BJ (cell line): ENCODE measurements around the gene OSCP1. TPM values are rescaled to one million over a fixed set of nuclear protein-coding genes. Genes with fewer than 3 reads are reported as not detected.

Source experiments
- CTCF ChIA-PET: fragments of 350-600 bp; formaldehyde crosslinking; extraction: SDS; loops from one replicate; lab custom pipeline; 2021; ENCODE audit warnings: antibody characterized with exemption, inconsistent platforms; lab: Yijun Ruan, JAX
- POLR2A ChIA-PET: fragments of 300-600 bp; sonication (Branson Sonifier 250); formaldehyde crosslinking; extraction: SDS; loops from one replicate; lab custom pipeline; 2021; ENCODE audit warnings: antibody characterized with exemption; lab: Charles Lee
- DNase-seq: peaks from one replicate; pipeline ENCODE4 v3.0.0-alpha.2; 2011; ENCODE audit warnings: low read depth
- H3K27me3 ChIP-seq: 2 replicates; pipeline ENCODE4 v1.6.0; 2011; ENCODE audit warnings: low read length; ENCODE audit not compliant: control insufficient read depth, insufficient read depth
- H3K36me3 ChIP-seq: 2 replicates; pipeline ENCODE4 v1.5.1; 2011; ENCODE audit warnings: low read length; ENCODE audit not compliant: control insufficient read depth, insufficient read depth
- H3K4me3 ChIP-seq: 2 replicates; pipeline ENCODE4 v1.5.1; 2011; ENCODE audit warnings: low read depth, mild to moderate bottlenecking, control low read depth, low read length
- CTCF ChIP-seq: IDR thresholded peaks from 2 replicates; pipeline ENCODE4 v1.5.1; 2011; ENCODE audit warnings: low read depth, mild to moderate bottlenecking, control low read depth, inconsistent platforms, low read length, moderate library complexity; ENCODE audit not compliant: insufficient read depth
- polyA plus RNA-seq: library from polyadenylated mRNA; depleted of rRNA; stranded (reverse); fragments of >200 nt; gene quantifications from 2 replicates; pipeline ENCODE4 v1.2.3, GENCODE V29; 2011; rRNA removed
- small RNA-seq: library from RNA; depleted of rRNA; stranded (forward); fragments of <200 nt; gene quantifications from one replicate; pipeline ENCODE3, GENCODE V24; 2012; ENCODE audit warnings: low replicate concordance, low read depth; ENCODE audit not compliant: insufficient read length

The OSCP1 gene
- polyA plus RNA-seq, 1 experiment, result 11.5 TPM

- CTCF ChIA-PET, result interaction anchor here (1.2 to 1.8 kb wide), 3 partner anchors 9 to 35 kb away, joined by 3 to 6 read pairs (median 3); no protein-coding TSS in a partner anchor
Measured at GRCh38 chr1:36377791-36378492, 72.3 kb downstream of the OSCP1 start.

GRCh38 chr1:36372617-36373016, 77.6 kb downstream of the OSCP1 start:
- no peak for TF ChIP-seq CTCF
- POLR2A ChIA-PET, result interaction anchor here (0.6 kb wide), 2 partner anchors 14 to 51 kb away, joined by 3 to 6 read pairs; no protein-coding TSS in a partner anchor
- no peak overlapping the region for H3K4me3 ChIP-seq
- no peaks in the 10 kb centered on the region for H3K27me3 ChIP-seq
- no peak for DNase-seq
- CTCF ChIA-PET, result interaction anchor here (0.7 to 1.7 kb wide), 4 partner anchors 20 to 223 kb away, joined by 3 to 6 read pairs (median 4); partner anchors contain the start of gene TRAPPC3
- peaks cover 5% of the 10 kb centered on the region for H3K36me3 ChIP-seq

More at GRCh38 chr1:36377791-36378492, 72.3 kb downstream of the OSCP1 start:
- TF ChIP-seq CTCF, result no peak
- no peaks in the 10 kb centered on the region for H3K27me3 ChIP-seq
- no peak overlapping the region for H3K4me3 ChIP-seq
- DNase-seq, result no peak
- POLR2A ChIA-PET, result no interaction called here
- H3K36me3 ChIP-seq, result peaks cover 7% of the 10 kb centered on the region

GRCh38 chr1:36369061-36369861, 81.0 kb downstream of the OSCP1 start:
- DNase-seq, result no peak
- Histone ChIP-seq H3K36me3 (peaks cover 6% of the 10 kb centered on the region), H3K27me3 (no peaks in the 10 kb centered on the region), H3K4me3 (no peak overlapping the region)
- CTCF ChIA-PET, result interaction anchor here (0.6 to 5.8 kb wide), 19 partner anchors 8 to 235 kb away, joined by 3 to 88 read pairs (median 5); no protein-coding TSS in a partner anchor
- peak; percentile 94 for TF ChIP-seq CTCF
- POLR2A ChIA-PET, result no interaction called here

Small RNA genes within 50 kb of the gene (small RNA-seq; reads per million reads assigned to genes)
- gene RNU4-27P, result not detected
- gene SNORA63C, result not detected

Other genes with a start within 250 kb of the OSCP1 start
- gene THRAP3, start 226.0 kb downstream of the OSCP1 start, polyA plus RNA-seq, result 45.8 and 69.0 TPM in 2 replicates
- 3.2 and 3.3 TPM in 2 replicates for gene SH3D21, start 144.1 kb downstream of the OSCP1 start, polyA plus RNA-seq
- gene EVA1B, start 126.8 kb downstream of the OSCP1 start, polyA plus RNA-seq, result 101 and 133 TPM in 2 replicates
- gene STK40, start 64.5 kb downstream of the OSCP1 start, polyA plus RNA-seq, result 19.5 and 29.5 TPM in 2 replicates
- 64.0 and 86.5 TPM in 2 replicates for gene LSM10, start 52.5 kb downstream of the OSCP1 start, polyA plus RNA-seq
- gene MRPS15, start 13.9 kb upstream of the OSCP1 start, polyA plus RNA-seq, result 34.4 and 57.3 TPM in 2 replicates
- not detected in 2 replicates for gene CSF3R, start 32.5 kb upstream of the OSCP1 start, polyA plus RNA-seq